GM21825 (cell line): ENCODE measurements around the gene RBM47.
"Not testable (repeated sequence)": the region's sequence is repeated elsewhere in the genome, so short reads cannot be mapped to it uniquely, and the experiment has no call there.

Source experiments
- ATAC-seq: cut with Tn5 transposase; IDR thresholded peaks from one replicate; pipeline ENCODE4 v1.9.1; 2021; ENCODE audit warnings: mild to moderate bottlenecking, moderate library complexity; ENCODE audit not compliant: unreplicated experiment

RBM47 gene

DNA sequence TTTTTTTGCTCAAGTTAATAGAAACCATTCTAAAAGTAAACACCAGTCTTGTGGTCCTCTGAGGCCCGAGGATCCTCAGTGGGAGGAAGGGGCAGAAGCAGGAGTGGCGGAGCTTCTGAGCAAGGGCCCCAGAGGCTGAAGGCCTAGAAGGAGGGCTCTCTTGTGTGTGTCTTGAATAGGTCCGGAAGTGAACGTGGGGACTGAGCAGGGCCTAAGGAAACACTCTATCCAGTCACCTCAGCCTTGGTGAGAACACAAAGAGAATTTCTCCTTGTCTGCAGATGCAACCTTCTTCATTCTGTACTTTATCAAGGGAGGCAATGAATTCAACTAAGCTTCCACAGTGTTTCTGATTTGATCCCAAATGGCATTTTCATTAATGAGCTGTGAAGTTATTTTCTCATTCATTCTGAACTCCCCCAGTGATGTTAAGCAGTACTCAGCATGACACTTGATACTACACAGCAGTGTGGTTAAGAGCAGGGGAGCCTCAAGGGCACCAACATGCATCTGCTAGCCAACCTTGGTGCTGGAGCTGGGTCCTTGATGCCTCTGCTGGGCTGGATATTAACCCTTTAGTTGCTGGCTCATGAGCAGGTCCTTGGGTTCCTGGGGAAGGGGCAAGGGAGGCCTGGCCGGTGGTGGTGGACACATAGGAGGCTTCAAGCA is 64.7 kb downstream of the RBM47 start:
- ATAC-seq: no peak

DNA sequence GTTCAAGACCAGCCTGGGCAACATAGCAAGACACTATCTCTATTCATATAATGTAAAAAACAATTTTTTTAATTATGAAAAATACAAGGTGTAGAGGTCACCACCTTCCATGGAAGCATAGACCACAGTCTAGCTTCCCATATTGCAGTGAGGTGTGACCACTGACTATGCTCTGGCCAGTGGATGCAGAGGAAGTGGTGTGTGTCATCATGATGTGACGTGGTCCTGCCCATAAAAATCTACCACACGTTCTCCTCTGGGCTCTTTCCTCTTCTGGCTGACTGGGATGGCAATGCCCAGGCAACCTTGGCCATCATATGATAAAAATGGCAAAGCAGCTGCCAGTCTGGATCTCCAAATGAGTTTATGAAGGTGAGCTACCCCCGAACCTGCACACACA is 65.7 kb downstream of the RBM47 start:
- no peak for ATAC-seq

DNA sequence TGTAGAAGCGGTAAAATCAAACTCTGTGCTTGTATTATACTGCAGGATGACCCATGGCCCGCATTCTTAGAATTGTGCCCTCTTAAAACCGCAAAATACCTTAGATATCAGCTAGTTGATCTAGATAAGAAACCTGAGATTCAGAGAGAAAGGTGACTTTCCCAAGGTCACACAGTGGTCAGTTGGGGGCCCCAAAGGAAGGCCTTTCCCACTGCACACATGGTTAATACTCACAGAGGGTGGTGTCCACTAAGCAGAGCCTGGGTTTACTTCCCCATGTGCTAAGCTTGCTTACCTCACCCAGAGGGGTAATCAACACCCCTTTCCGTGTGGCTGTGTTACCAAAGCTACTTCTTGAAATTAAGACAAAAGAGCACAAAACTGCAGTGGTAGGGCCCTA is 66.3 kb downstream of the RBM47 start:
- no peak for ATAC-seq

DNA sequence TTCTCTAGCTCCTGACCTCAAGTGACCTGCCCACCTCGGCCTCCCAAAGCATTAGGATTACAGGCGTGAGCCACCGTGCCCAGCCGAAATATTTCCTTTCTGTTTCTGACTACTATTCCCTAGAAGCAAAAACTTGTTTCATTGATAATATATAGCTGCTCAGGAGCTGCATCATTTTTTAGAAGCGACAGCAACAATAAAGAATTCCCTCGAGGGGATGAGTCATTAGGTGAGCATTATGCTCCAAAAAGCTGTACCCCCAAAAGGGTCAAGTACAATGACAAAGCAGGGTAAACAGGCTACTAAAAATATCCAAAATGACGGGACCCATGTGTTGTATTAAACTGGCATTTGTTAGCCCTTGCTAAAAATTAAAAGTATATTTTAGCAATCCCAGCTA is 67.0 kb downstream of the RBM47 start:
- no peak for ATAC-seq

DNA sequence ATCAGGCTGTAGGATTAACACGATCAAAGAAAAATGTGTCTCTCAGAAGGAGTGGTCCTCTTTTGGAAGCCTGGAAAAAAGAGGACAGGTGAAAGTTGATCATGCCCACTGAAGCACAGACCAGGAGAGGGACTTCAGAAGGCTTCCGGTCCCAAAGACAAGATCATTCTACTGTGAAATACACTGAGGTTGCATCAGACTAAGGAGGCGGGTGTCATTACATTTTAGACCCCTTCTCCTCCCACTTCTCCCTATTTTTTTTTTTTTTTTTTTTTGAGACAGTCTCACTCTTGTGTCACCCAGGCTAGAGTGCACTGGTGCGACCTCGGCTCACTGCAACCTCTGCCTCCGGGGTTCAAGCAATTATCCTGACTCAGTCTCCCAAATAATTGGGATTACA is 67.5 kb downstream of the RBM47 start:
- no peak for ATAC-seq

DNA sequence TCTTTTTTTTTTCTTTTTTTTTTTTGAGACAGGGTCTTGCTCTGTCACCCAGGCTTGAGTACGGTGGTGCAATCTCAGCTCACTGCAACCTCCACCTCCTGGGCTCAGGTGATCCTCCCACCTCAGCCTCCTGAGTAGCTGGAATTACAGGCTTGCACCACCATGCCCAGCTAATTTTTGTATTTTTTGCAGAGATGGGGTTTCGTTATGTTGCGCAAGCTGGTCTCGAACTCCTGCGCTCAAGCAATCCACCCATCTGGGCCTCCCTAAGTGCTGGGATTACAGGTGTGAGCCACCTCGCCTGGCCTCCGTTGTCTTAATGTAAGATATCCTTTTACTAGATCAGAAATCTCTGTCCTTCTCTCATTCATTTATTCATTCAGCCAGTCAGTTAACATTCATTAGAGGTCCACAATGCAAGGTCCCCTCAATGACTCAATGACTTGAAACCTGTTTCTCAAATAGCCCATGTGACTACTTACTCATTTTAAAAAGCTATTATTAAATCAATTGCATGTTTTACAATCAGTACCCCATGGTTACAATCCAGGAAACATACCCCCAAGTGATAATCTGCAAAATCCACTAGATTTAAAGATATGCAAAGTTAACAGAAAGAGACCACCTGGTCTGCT is 68.0 kb downstream of the RBM47 start:
- not testable (repeated sequence) for ATAC-seq

DNA sequence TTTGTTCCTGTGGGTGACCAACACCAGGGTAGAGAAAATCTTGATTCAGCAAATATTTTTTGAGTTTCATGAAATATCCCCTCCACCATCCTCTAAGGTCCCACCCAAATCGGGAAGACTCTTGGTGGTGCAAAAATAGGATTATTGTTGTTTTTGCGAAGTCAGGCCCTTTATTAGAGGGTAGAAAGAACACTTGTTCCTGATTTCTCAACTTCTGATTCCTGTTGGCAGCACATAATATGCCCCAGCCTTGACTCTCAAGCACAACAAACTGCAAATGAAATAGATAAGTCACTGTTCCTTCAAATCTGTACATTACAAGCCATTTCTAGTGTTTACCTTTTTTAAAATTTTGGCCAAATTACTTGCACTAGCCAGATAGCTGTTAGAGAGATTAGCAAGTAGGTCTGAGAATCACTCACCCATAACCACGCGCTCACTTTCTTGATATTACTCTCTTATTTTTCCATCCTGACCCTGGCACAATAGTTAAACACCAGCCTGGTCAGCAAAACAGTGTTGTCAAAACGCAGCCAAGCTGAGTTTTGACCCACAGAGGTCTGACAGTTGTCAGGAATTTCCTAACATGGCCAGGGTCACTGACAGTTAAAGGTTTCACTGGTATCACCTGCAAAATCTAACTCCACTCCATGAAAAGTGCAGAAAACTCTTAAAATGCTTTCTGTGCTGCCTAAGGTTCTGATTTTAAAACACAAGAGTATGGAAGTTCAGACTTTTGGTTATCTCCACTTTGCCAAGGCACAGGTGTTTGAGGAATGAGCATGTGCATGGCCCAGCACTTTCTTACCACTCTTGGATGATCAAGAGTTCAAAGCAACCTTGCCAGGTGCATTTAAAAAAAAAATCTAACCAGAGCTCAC is 69.8 kb downstream of the RBM47 start:
- ATAC-seq: peak; percentile 66

DNA sequence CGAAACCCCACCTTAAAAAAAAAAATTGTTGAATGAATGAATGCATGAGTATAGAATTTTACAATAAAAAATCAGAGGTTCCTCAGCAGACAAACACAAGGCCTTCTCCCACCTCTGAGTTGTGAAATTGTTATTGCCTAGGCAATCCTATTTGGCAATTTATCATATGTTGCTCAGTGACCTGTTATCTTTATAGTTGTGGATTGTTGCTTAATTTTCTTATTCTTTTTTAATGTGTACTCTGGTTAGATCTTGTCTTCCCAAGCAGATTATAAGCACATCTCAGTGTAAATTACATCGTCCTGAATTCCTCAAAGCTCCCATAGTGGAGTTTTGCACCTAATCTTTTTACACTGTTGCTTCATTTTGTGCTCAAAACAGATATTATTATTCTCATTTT is 71.9 kb downstream of the RBM47 start:
- no peak for ATAC-seq

DNA sequence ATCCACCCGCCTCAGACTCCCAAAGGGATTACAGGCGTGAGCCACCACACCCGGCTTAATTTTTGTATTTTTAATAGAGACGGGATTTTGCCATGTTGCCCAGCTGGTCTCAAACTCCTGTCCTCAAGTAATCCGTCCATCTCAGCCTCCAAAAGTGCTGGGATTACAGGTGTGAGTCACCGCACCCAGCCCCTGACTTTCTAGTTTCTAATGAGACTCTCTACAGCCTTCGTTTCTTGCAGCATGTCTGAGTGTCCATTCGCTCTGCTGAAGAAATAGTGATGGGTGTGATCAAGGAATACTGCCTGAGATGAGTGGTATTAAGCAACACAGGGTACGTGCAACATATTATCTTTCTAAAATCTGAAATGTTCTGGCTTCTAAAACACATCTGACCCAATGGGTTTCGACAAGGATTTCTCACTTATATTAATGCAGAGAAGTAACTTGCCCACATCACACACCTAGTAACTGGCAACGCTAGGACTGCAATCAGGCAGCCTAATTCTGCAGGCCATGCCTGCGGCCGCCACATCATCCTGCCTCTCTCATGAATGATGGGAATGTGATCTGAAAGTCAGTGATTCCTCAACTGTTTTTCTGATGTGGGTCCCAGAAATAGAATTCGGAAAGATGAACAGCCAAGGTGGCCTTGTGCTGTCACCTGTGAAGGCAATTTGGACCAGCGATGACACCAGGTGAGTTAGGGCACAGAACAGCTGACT is 74.3 kb downstream of the RBM47 start:
- ATAC-seq: no peak

DNA sequence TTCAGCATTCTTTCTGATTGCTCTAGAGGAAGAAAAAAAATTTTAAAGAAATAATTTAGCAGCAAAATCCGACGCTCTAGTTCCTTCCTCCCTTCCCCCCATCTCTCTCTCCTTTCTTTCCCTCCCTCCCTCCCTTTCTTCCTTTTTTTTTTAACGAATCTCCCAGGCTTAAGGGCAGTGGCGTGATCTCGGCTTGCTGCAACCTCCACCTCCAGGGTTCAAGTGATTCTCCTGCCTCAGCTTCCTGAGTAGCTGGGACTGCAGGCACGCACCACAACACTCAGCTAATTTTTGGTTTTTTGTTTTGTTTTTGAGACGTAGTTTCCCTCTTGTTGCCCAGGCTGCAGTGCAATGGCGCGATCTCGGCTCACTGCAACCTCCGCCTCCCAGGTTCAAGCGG is 75.0 kb downstream of the RBM47 start:
- not testable (repeated sequence) for ATAC-seq

DNA sequence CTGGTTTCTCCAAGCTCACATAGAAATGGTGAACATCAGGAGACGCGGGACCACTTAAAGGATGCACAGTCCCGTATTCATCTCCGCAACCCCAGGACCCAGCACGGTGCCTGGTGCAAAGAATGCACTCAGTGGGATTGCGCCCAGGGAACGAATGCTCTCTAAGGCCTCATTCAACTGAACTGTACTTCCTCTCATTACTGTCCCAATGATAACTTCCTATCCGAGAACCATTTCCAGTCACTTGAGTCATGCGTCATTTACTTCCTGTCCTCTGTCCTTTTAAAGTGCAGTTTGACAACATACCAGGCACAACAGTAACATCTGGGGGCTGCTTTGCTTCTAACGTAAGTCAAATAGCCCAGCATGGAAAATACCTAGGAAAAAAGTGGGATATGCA is 75.7 kb downstream of the RBM47 start:
- ATAC-seq: no peak

DNA sequence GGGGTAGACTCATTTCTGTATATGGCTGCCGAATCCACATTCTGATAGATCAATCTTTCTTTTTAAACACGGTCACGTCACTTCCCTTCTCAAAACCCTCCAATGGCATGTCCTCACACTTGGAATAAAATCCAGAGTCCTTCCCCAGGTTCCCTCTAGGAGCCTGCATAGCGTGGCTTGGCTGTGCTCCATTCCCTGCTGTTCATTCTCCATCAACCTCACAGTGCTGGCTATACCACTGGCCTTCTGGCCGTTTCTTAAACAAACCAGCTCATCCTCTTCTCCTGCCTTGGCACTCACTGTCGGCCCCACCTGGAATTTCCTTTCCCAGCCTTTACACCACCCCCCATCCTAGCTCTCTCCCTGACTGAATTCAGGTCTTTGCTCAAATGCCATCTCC is 77.1 kb downstream of the RBM47 start:
- no peak for ATAC-seq

DNA sequence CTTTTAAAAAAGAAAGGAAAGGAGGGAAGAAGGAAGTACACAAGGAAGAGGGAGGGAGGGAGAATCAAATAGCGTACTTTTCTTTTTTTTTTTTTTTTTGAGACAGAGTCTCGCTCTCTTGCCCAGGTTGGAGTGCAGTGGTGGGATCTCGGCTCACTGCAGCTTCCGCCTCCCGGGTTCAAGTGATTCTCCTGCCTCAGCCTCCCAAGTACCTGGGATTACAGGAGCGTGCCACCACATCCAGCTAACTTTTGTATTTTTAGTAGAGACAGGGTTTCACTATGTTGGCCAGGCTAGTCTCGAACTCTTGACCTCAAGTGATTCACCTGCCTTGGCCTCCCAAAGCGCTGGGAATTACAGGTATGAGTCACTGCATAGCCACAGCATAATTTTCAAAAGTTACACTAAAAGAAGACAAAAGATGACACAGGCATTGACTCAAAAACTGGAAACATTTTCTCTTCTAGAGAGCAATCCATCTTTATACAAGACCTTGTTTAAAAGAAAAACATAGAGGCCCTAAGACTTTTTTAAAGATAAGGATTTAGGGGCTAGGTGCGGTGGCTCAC is 78.0 kb downstream of the RBM47 start:
- not testable (repeated sequence) for ATAC-seq

DNA sequence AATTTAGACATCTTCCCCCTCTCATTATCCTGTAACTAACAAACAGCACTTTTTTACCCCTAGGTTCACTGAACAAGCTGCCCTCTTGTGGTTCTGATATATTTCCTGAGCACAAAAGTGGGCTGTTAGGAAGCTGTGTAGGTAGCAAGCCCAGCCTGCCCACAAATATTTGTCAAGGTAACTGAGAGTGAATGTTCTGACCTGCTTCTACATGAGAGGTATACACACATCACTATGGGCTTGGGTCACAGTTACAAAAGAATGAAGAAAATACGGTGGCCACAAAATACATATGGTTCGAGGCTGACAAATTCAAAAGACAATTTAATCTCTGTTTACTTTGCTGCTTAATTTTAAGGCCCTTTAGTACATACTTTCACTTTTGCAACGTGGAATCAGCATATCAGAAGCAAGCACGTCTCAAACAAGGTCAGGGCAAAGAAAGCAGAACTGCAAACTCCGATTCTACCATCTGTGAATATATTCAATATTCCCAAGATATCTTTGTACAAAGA is 78.7 kb downstream of the RBM47 start:
- peak; percentile 65 for ATAC-seq

DNA sequence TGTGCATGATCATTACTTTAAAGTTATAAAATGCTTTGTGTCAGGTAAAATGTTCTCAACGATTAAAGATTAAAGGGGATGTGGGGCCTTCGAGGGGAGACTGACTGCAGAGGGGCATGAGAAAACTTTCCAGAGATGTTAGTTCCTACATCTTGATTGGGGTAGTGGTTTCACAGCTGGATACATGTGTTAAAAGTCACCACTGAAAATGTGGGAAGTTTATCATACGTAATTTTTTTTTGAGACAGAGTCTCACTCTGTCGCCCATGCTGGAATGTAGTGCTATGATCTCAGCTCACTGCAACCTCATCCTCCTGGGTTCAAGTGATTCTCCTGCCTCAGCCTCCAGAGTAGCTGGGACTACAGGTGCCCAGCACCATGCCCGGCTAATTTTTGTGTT is 79.5 kb downstream of the RBM47 start:
- no peak for ATAC-seq

DNA sequence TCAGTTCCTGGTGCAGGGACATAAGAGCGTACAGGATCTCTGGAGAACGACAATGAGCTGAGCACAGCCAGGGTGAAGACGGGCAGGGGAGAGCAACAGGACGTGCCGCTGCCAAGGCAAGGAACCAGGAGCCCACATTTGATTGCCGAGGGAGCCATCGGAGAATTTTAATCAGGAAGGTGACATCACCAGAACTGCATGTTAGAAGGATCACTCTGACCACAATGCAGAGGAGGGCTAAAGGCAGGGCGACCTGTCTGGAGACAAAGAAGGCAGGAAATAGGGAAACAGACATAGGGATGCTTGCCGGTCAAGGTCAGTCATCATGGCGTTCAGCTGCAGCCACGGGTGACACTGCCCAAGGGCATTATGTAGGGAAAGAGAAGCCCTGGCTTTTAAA is 81.4 kb downstream of the RBM47 start:
- ATAC-seq: no peak

DNA sequence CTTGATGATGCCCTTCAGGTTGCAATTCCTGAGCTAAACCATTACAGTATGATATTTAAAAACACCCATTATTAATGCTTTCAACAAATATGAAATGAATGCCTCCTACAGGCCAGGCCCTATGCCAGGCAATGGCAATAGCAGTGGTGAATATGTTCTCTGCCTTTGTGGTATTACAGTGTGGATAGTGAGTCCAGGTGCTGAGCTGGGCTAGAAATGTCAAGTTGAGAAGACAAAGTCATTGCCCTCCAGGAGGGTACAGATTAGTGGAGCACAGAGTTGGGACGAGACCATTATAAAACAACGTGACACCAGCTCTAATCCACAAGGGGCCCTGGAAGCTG is 81.9 kb downstream of the RBM47 start:
- no peak for ATAC-seq

DNA sequence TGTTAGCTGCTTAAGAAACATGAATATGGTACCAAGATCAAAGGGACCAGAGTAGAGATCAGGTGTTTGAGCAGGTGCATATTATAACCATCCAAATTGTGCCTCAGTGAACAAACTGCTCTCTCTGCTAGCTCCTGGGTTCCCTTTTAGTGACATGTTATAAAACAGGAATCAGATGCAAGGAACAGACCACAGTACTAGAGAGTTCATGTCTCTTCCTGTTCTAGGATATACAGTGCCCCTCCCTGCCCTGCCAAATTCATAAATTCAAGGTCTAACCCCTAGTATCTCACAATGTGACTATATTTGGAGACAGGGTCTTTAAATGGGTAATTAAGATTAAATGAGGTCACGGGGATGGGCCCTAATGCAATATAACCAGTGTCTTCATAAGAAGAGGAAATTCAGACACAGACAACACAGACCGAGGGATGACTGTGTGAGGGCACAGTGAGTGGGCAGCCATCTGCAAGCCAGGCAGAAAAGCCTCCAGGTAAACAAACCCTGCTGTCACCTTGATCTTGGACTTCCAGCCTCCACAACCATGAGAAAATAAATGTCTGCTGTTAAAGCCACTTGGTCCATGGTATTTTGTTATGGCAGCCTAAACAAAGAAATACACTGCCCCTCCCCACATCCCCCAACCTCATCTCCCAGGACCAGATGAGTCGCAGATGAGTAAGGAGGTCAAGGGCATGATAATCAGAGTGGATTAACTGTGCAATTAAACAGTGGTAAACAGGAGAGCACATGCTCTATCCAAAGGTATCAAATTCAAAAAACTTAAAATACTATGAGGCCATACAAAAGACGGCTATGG is 82.5 kb downstream of the RBM47 start:
- ATAC-seq: no peak

DNA sequence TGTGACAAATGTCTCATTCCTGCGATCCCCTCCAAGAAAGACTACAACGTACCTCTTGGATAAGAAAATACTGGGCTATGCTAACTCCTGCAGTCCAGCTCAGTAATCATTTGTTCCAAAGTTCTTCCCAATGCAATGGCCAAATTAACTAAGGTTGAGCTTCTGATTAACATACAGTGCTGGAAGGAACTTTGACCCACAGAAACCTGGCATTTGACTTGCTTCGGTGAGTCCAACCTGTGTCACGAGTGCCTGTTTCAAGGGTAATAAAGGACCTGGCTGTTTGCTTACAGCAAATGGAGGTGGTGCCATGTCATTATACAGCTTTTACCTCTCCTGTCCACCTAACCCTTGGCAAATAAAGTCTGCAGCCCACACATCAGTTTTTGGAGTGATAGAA is 83.2 kb downstream of the RBM47 start:
- ATAC-seq: no peak

DNA sequence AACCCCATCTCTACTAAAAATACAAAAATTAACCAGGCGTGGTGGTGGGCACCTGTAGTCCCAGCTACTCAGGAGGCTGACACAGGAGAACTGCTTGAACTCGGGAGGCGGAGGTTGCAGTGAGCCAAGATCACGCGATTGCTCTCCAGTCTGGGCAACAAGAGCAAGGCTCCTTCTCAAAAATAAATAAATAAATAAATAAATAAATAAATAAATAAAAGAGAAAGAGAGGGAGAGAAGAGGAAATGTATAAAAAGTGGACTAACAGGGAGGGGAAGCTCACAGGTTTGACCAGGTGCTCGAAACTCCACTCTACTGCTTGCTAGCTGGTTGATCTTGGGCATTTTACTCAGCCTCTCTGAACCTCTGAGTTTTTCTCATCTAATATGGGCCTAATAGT is 84.2 kb downstream of the RBM47 start:
- ATAC-seq: not testable (repeated sequence)
